22Rv1 (cell line): ENCODE results near the gene POLR2H.

Experiments
- H3K27ac ChIP-seq: fragments of 450-650 bp; 2 replicates; pipeline ENCODE4 v1.5.1; 2017
- CTCF ChIP-seq: fragments of 450-650 bp; IDR thresholded peaks from 2 replicates; pipeline ENCODE4 v1.5.1; 2017; ENCODE audit warnings: mild to moderate bottlenecking
- ZFX ChIP-seq: fragments of 450-650 bp; IDR thresholded peaks from 2 replicates; pipeline ENCODE4 v1.6.1; 2017; ENCODE audit warnings: antibody characterized with exemption, borderline replicate concordance

Gene POLR2H

GRCh38 chr3:184361532-184361931 is at the start of gene POLR2H, which contains the start of gene CLCN2:
Gene POLR2H, plus strand, starts transcription at chr3:184361710. Its CDS starts 1,783 bp downstream, at chr3:184363493.
Gene CLCN2, minus strand, starts transcription at chr3:184361605. Its CDS starts 126 bp downstream, at chr3:184361479.
- peak within 1 kb of the TSS; percentile 99 for H3K27ac ChIP-seq

GRCh38 chr3:184314363-184314699 is 47.2 kb upstream of the POLR2H start, which contains the start of gene EIF4G1:
Gene EIF4G1, plus strand, starts transcription at chr3:184314606. Its CDS starts 1,191 bp downstream, at chr3:184315797.
- peak within 1 kb of the TSS; percentile 95 for H3K27ac ChIP-seq
- TF ChIP-seq ZFX (no peak), CTCF (no peak)

More at GRCh38 chr3:184361532-184361931, at the start of gene POLR2H, which contains the start of gene CLCN2:
- no peak for TF ChIP-seq ZFX
- no peak for TF ChIP-seq CTCF

GRCh38 chr3:184314700-184315542 is 46.6 kb upstream of the POLR2H start:
- peak overlapping the region; percentile 95 for H3K27ac ChIP-seq
- TF ChIP-seq CTCF: no peak
- TF ChIP-seq ZFX: no peak

- no peak for TF ChIP-seq CTCF
- peak overlapping the region; percentile 95 for H3K27ac ChIP-seq
Observed at GRCh38 chr3:184315543-184315867, 46.0 kb upstream of the POLR2H start.

GRCh38 chr3:184315871-184316661 is 45.4 kb upstream of the POLR2H start:
- H3K27ac ChIP-seq: peak overlapping the region; percentile 95
- TF ChIP-seq ZFX (no peak), CTCF (no peak)

GRCh38 chr3:184316792-184317191 is 44.7 kb upstream of the POLR2H start:
- TF ChIP-seq ZFX: no peak
- no peak for TF ChIP-seq CTCF
- H3K27ac ChIP-seq: peak overlapping the region; percentile 2; the same call in 1 of the 2 replicates
